Esophagus muscularis mucosa (tissue), 4 donors: ENCODE results near the gene TBKBP1. TPM values are rescaled to one million over a fixed set of nuclear protein-coding genes. Genes with fewer than 3 reads are reported as not detected.

ENCODE experiments used
- DNase-seq: peaks from one replicate; pipeline ENCODE4 v3.0.0-alpha.2; 2017; ENCODE audit errors: extremely low spot score
- H3K27ac ChIP-seq, 4 donors: fragments of 200-600 bp; sonication (generic); replicated peaks in 1 of 4; 1 replicate in 3 of 4; 2 replicates in 1 of 4; pipeline ENCODE4 v1.5.1; 2016 to 2019; ENCODE audit warnings: mild to moderate bottlenecking in 1 of 4
- H3K27me3 ChIP-seq, 4 donors: fragments of 200-600 bp; sonication (generic); one replicate each; pipeline versions ENCODE4 v1.5.1 to v1.6.0; 2016 to 2019
- H3K36me3 ChIP-seq, 4 donors: fragments of 200-600 bp; sonication (generic); one replicate each; pipeline ENCODE4 v1.5.1; 2016 to 2019
- H3K4me1 ChIP-seq, 4 donors: fragments of 200-600 bp; sonication (generic); one replicate each; pipeline ENCODE4 v1.5.1; 2016 to 2019
- H3K4me3 ChIP-seq, 4 donors: fragments of 200-600 bp; sonication (generic); 1 replicate in 2 of 4; 2 replicates in 2 of 4; pipeline ENCODE4 v1.5.1; 2016 to 2019; ENCODE audit warnings: mild to moderate bottlenecking in 4 of 4, moderate library complexity in 1 of 4
- H3K9me3 ChIP-seq, 4 donors: fragments of 200-600 bp; sonication (generic); 1 replicate in 3 of 4; 2 replicates in 1 of 4; pipeline ENCODE4 v1.5.1; 2016 to 2019
- CTCF ChIP-seq, 3 experiments: fragments of 200-600 bp in 2 of 3; fragments of 450-650 bp in 1 of 3; sonication (generic) in 2 of 3; IDR thresholded peaks; one replicate each; pipeline ENCODE4 v1.5.1; 2017 to 2019; ENCODE audit warnings: antibody characterized with exemption in 3 of 3, mild to moderate bottlenecking in 2 of 3, moderate library complexity in 1 of 3
- EP300 ChIP-seq: sonication (generic); formaldehyde crosslinking; IDR thresholded peaks from one replicate; pipeline ENCODE4 v1.6.1; 2017; ENCODE audit warnings: antibody characterized with exemption
- POLR2A ChIP-seq: fragments of 450-650 bp; IDR thresholded peaks from one replicate; pipeline ENCODE4 v1.6.1; 2017; ENCODE audit warnings: antibody characterized with exemption, moderate library complexity, mild to moderate bottlenecking, low read depth
- POLR2AphosphoS5 ChIP-seq, 2 donors: sonication (generic); formaldehyde crosslinking; IDR thresholded peaks; one replicate each; pipeline ENCODE4 v1.6.1; 2017; ENCODE audit warnings: antibody characterized with exemption in 2 of 2
- WGBS: methylation state at CpG from one replicate; pipeline ENCODE4 v1.1.5; 2018; 5-methylcytosine and 5-hydroxymethylcytosine counted together
- intact Hi-C: fragments of 100-400 bp; cut with DNase I; formaldehyde crosslinking; loops from one replicate; pipeline ENCODE4 v1.15.1; 2023
- total RNA-seq, 4 donors: library from RNA; depleted of rRNA; stranded (reverse); fragments of >200 nt; gene quantifications; one replicate each; pipeline versions ENCODE4 v1.1.0 to v1.2.1, GENCODE V29; 2016

The TBKBP1 gene
- total RNA-seq, 4 donors from 2014 or later: 11.9 to 26.9 (median 21.2) TPM

- peak; percentile 97 for DNase-seq
- peak overlapping the region; percentile 97 to 99 (median 98) for H3K27ac ChIP-seq
- intact Hi-C loops: no loop called here
- TF ChIP-seq EP300 (no peak), POLR2A (no peak), CTCF (IDR thresholded peaks at IDR 0.05) (no peak), POLR2AphosphoS5 (IDR thresholded peaks at IDR 0.05) (peak in 1 of 2 donors; percentile 83)
- peak overlapping the region; percentile 90 to 99 (median 96) for H3K4me3 ChIP-seq
- WGBS: 4% methylated on average over 8 of the region's 39 CpGs
- no peaks in the 10 kb centered on the region for H3K9me3 ChIP-seq
- H3K27me3 ChIP-seq: no peaks in the 10 kb centered on the region
- peaks cover 34 to 62% (median 54%) of the 10 kb centered on the region in 4 donors for H3K4me1 ChIP-seq
- peaks cover 16 to 43% (median 36%) of the 10 kb centered on the region in 4 donors for H3K36me3 ChIP-seq
Measured at GRCh38 chr17:47650525-47651522, 43.1 kb upstream of the TBKBP1 start.

GRCh38 chr17:47651704-47652103 lies 42.3 kb upstream of the TBKBP1 start:
- peaks cover 16 to 52% (median 45%) of the 10 kb centered on the region in 4 donors for H3K36me3 ChIP-seq
- peaks cover 34 to 69% (median 61%) of the 10 kb centered on the region in 4 donors for H3K4me1 ChIP-seq
- 38% methylated on average over 2 of the region's 2 CpGs for WGBS
- H3K4me3 ChIP-seq: no peak overlapping the region
- no peaks in the 10 kb centered on the region for H3K27me3 ChIP-seq
- no peaks in the 10 kb centered on the region for H3K9me3 ChIP-seq
- DNase-seq: no peak
- TF ChIP-seq POLR2AphosphoS5 (IDR thresholded peaks at IDR 0.05) (no peak), POLR2A (no peak), EP300 (no peak), CTCF (IDR thresholded peaks at IDR 0.05) (no peak)
- peak overlapping the region in 1 of 4 donors; percentile 97 for H3K27ac ChIP-seq
- intact Hi-C loops: no loop called here

GRCh38 chr17:47652570-47652969 lies 41.4 kb upstream of the TBKBP1 start:
- DNase-seq: no peak
- no peak overlapping the region for H3K4me3 ChIP-seq
- TF ChIP-seq POLR2A: no peak
- no peak for TF ChIP-seq POLR2AphosphoS5 (IDR thresholded peaks at IDR 0.05)
- no peak for TF ChIP-seq CTCF (IDR thresholded peaks at IDR 0.05)
- TF ChIP-seq EP300: no peak
- no peaks in the 10 kb centered on the region for H3K9me3 ChIP-seq
- no peaks in the 10 kb centered on the region for H3K27me3 ChIP-seq
- intact Hi-C loops: no loop called here
- no peak overlapping the region for H3K27ac ChIP-seq
- peaks cover 34 to 71% (median 62%) of the 10 kb centered on the region in 4 donors for H3K4me1 ChIP-seq
- H3K36me3 ChIP-seq: peaks cover 25 to 60% (median 54%) of the 10 kb centered on the region in 4 donors
- 92% methylated on average over 6 of the region's 6 CpGs for WGBS

- Histone ChIP-seq H3K4me1 (peaks cover 30 to 65% (median 56%) of the 10 kb centered on the region in 4 donors), H3K4me3 (no peak overlapping the region), H3K36me3 (peaks cover 34 to 69% (median 63%) of the 10 kb centered on the region in 4 donors), H3K9me3 (no peaks in the 10 kb centered on the region), H3K27ac (no peak overlapping the region), H3K27me3 (no peaks in the 10 kb centered on the region)
- TF ChIP-seq POLR2AphosphoS5 (IDR thresholded peaks at IDR 0.05) (no peak), POLR2A (no peak), CTCF (IDR thresholded peaks at IDR 0.05) (no peak), EP300 (no peak)
- WGBS: 58% methylated on average over 2 of the region's 2 CpGs
- no peak for DNase-seq
- intact Hi-C loops: no loop called here
Measured at GRCh38 chr17:47653442-47653841, 40.5 kb upstream of the TBKBP1 start.
